ENCODE data around the gene SBF2. TPM values are rescaled to one million over a fixed set of nuclear protein-coding genes. Genes with fewer than 3 reads are reported as not detected.

Gene SBF2
- total RNA-seq, 1 experiment from 2014 or later, result 30.2 TPM

- Histone ChIP-seq H3K27ac (ENCODE audit: insufficient read length, low read depth, low read length) (no peak overlapping the region), H2BK12ac (ENCODE audit: insufficient read length, low read depth, low read length) (no peak overlapping the region), H3K56ac (ENCODE audit: insufficient read length, low read depth, low read length) (no peak overlapping the region), H3T11ph (ENCODE audit: low read length) (no peak overlapping the region), H3K27me3 (ENCODE audit: insufficient read depth, low read length) (no peaks in the 10 kb centered on the region), H3K18ac (ENCODE audit: insufficient read length, low read depth, low read length) (no peak overlapping the region), H3K4ac (ENCODE audit: low read depth, low read length) (no peak overlapping the region), H4K20me1 (ENCODE audit: control insufficient read depth, insufficient read depth, insufficient read length) (no peaks in the 10 kb centered on the region), H3K4me2 (ENCODE audit: insufficient read depth, insufficient read length, low read length) (no peak overlapping the region), H4K91ac (ENCODE audit: insufficient read length, low read depth, low read length) (no peak overlapping the region), H2AK5ac (ENCODE audit: insufficient read length, low read length) (no peak overlapping the region), H2BK15ac (ENCODE audit: low read depth, low read length) (no peak overlapping the region), H3K23ac (ENCODE audit: insufficient read length, low read depth, low read length) (no peak overlapping the region), H3K23me2 (ENCODE audit: insufficient read length, low read depth, low read length, poor library complexity, severe bottlenecking) (no peaks in the 10 kb centered on the region), H3K14ac (ENCODE audit: insufficient read depth, low read length) (no peak overlapping the region), H3K9ac (ENCODE audit: extremely low read depth, insufficient read length, low read length) (no peak overlapping the region), H3K9me3 (ENCODE audit: control insufficient read depth, low read depth, low read length) (no peaks in the 10 kb centered on the region), H2AFZ (ENCODE audit: low read length) (no peak overlapping the region), H2BK20ac (ENCODE audit: low read depth, low read length, poor library complexity, severe bottlenecking) (no peak overlapping the region), H2BK120ac (ENCODE audit: low read depth, low read length, poor library complexity, severe bottlenecking) (no peak overlapping the region), H3K79me1 (ENCODE audit: insufficient read depth, low read depth, low read length, poor library complexity, severe bottlenecking) (no peaks in the 10 kb centered on the region), H2BK5ac (ENCODE audit: insufficient read length, low read length) (no peak overlapping the region), H4K5ac (ENCODE audit: insufficient read length, low read depth, low read length) (no peak overlapping the region), H4K8ac (replicated peaks; ENCODE audit: insufficient read length, low read depth, low read length) (no peak overlapping the region), H3K4me1 (ENCODE audit: insufficient read depth, low read length) (no peaks in the 10 kb centered on the region), H3K79me2 (ENCODE audit: insufficient read depth, low read length) (no peaks in the 10 kb centered on the region)
- Mint-ChIP-seq H3K4me3 (no peak overlapping the region), H3K4me1 (peaks cover 8 to 15% of the 10 kb centered on the region in 2 experiments), H3K36me3 (ENCODE audit: insufficient read depth in 1 of 3, low read depth in 3 of 3) (peaks cover 0 to 2% (median 2%) of the 10 kb centered on the region in 3 experiments; a peak in 2 of 7 replicates), H3K27ac (peak overlapping the region in 2 of 3 experiments; percentile 46 to 52; a peak in 3 of 7 replicates), H3K27me3 (ENCODE audit: low read depth) (no peaks in the 10 kb centered on the region), H3K9me3 (no peaks in the 10 kb centered on the region)
- DNase-seq, result no peak
- TF ChIP-seq CTCF (conservative IDR thresholded peaks at IDR 0.05), result no peak
- no CpG with 5 or more reads among the region's 3 CpGs for WGBS (ENCODE audit: extremely low coverage, insufficient read length, low lambda C conversion rate)
Measured at GRCh38 chr11:9952511-9953196, 341.4 kb downstream of the SBF2 start.

Measured in H9 (cell line).